ENCODE data around the gene SHISA5.

Gene SHISA5

DNA sequence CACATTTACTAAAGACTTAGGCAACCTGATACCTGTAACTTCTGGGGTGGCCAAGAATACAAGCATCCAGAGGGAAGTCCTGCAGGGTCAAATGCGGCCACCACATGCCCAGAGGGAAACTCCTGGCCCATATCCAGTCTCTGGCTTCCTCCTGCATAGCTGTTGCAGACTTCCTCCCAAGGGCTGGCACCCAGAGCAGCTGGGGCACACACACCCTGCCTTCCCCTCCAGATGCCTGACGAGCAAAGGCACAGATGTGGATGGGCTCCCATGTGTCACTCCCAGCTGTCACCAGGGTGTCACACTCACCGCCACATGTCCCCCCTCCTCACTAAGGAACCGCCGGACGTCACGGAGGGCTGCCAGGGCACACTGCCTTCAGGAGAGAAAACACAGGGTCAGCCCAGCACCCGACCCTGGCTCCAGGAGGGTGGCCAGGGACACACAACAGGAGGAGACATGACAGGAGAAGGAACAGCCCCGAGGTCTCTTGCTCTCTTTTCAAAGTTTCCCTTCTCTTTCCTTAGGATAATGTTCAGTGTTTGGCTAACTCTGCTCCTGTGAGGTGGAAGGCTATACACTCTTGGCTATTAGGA is 39.4 kb upstream of the SHISA5 start:
- TF ChIP-seq TCF4 (CRISPR knock-in tag; IDR thresholded peaks at IDR 0.05; ENCODE audit: borderline replicate concordance) = peak; percentile 51; the same call in 1 of the 2 replicates
- TF ChIP-seq ZC3H10 (CRISPR knock-in tag; IDR thresholded peaks at IDR 0.05) = no peak
- peak; percentile 59 for ATAC-seq

DNA sequence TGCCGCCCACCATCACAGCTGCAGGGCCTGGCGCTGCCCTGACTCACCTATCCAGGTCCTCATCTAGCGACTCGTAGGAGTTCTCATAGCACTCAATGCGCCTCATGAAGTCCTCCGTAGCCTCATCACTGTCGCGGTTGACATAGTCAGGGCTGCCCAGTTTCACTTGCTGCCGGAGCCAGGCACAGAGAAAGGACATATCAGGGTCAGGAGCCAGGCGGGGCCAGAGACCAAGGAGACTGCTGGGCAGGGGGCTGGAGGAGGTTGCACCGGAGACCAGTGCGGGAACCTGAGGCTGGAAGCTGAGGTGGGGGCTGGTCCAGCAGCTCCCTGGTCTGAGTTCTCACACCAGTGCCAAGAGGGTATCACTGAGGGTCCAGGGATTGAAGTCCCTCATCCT is 34.5 kb upstream of the SHISA5 start:
- TF ChIP-seq, protein P1, sequence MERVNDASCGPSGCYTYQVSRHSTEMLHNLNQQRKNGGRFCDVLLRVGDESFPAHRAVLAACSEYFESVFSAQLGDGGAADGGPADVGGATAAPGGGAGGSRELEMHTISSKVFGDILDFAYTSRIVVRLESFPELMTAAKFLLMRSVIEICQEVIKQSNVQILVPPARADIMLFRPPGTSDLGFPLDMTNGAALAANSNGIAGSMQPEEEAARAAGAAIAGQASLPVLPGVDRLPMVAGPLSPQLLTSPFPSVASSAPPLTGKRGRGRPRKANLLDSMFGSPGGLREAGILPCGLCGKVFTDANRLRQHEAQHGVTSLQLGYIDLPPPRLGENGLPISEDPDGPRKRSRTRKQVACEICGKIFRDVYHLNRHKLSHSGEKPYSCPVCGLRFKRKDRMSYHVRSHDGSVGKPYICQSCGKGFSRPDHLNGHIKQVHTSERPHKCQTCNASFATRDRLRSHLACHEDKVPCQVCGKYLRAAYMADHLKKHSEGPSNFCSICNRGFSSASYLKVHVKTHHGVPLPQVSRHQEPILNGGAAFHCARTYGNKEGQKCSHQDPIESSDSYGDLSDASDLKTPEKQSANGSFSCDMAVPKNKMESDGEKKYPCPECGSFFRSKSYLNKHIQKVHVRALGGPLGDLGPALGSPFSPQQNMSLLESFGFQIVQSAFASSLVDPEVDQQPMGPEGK (CRISPR knock-in tag; IDR thresholded peaks at IDR 0.05; ENCODE audit: borderline replicate concordance) = no peak
- TF ChIP-seq ZFP30 (CRISPR knock-in tag; IDR thresholded peaks at IDR 0.05) (no peak), ZNF8 (CRISPR knock-in tag; IDR thresholded peaks at IDR 0.05) (no peak), ZFP3 (CRISPR knock-in tag; IDR thresholded peaks at IDR 0.05) (no peak), ISL1 (CRISPR knock-in tag; IDR thresholded peaks at IDR 0.05) (no peak), GLIS3 (CRISPR knock-in tag; IDR thresholded peaks at IDR 0.05) (no peak), ARNTL (CRISPR knock-in tag; IDR thresholded peaks at IDR 0.05; ENCODE audit: borderline replicate concordance, low read depth) (no peak), ZNF565 (CRISPR knock-in tag; conservative IDR thresholded peaks at IDR 0.05; ENCODE audit: low read depth) (no peak), ZC3H10 (CRISPR knock-in tag; IDR thresholded peaks at IDR 0.05) (no peak), SNAI2 (CRISPR knock-in tag; IDR thresholded peaks at IDR 0.05) (no peak), BACH2 (CRISPR knock-in tag; IDR thresholded peaks at IDR 0.05; ENCODE audit: borderline replicate concordance) (no peak), ESRRG (CRISPR knock-in tag; IDR thresholded peaks at IDR 0.05) (no peak), OSR1 (CRISPR knock-in tag; IDR thresholded peaks at IDR 0.05) (no peak), PPARA (CRISPR knock-in tag; IDR thresholded peaks at IDR 0.05; ENCODE audit: borderline replicate concordance) (no peak)
- TF ChIP-seq, protein P2, sequence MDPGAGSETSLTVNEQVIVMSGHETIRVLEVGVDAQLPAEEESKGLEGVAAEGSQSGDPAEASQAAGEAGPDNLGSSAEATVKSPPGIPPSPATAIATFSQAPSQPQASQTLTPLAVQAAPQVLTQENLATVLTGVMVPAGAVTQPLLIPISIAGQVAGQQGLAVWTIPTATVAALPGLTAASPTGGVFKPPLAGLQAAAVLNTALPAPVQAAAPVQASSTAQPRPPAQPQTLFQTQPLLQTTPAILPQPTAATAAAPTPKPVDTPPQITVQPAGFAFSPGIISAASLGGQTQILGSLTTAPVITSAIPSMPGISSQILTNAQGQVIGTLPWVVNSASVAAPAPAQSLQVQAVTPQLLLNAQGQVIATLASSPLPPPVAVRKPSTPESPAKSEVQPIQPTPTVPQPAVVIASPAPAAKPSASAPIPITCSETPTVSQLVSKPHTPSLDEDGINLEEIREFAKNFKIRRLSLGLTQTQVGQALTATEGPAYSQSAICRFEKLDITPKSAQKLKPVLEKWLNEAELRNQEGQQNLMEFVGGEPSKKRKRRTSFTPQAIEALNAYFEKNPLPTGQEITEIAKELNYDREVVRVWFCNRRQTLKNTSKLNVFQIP (CRISPR knock-in tag; IDR thresholded peaks at IDR 0.05; ENCODE audit: borderline replicate concordance, low read depth) = no peak
- TF ChIP-seq, protein P3, sequence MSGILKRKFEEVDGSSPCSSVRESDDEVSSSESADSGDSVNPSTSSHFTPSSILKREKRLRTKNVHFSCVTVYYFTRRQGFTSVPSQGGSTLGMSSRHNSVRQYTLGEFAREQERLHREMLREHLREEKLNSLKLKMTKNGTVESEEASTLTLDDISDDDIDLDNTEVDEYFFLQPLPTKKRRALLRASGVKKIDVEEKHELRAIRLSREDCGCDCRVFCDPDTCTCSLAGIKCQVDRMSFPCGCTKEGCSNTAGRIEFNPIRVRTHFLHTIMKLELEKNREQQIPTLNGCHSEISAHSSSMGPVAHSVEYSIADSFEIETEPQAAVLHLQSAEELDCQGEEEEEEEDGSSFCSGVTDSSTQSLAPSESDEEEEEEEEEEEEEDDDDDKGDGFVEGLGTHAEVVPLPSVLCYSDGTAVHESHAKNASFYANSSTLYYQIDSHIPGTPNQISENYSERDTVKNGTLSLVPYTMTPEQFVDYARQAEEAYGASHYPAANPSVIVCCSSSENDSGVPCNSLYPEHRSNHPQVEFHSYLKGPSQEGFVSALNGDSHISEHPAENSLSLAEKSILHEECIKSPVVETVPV (CRISPR knock-in tag; IDR thresholded peaks at IDR 0.05) = no peak
- TF ChIP-seq, protein P4, sequence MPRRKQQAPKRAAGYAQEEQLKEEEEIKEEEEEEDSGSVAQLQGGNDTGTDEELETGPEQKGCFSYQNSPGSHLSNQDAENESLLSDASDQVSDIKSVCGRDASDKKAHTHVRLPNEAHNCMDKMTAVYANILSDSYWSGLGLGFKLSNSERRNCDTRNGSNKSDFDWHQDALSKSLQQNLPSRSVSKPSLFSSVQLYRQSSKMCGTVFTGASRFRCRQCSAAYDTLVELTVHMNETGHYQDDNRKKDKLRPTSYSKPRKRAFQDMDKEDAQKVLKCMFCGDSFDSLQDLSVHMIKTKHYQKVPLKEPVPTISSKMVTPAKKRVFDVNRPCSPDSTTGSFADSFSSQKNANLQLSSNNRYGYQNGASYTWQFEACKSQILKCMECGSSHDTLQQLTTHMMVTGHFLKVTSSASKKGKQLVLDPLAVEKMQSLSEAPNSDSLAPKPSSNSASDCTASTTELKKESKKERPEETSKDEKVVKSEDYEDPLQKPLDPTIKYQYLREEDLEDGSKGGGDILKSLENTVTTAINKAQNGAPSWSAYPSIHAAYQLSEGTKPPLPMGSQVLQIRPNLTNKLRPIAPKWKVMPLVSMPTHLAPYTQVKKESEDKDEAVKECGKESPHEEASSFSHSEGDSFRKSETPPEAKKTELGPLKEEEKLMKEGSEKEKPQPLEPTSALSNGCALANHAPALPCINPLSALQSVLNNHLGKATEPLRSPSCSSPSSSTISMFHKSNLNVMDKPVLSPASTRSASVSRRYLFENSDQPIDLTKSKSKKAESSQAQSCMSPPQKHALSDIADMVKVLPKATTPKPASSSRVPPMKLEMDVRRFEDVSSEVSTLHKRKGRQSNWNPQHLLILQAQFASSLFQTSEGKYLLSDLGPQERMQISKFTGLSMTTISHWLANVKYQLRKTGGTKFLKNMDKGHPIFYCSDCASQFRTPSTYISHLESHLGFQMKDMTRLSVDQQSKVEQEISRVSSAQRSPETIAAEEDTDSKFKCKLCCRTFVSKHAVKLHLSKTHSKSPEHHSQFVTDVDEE (CRISPR knock-in tag; IDR thresholded peaks at IDR 0.05) = no peak
- TF ChIP-seq, protein P5, sequence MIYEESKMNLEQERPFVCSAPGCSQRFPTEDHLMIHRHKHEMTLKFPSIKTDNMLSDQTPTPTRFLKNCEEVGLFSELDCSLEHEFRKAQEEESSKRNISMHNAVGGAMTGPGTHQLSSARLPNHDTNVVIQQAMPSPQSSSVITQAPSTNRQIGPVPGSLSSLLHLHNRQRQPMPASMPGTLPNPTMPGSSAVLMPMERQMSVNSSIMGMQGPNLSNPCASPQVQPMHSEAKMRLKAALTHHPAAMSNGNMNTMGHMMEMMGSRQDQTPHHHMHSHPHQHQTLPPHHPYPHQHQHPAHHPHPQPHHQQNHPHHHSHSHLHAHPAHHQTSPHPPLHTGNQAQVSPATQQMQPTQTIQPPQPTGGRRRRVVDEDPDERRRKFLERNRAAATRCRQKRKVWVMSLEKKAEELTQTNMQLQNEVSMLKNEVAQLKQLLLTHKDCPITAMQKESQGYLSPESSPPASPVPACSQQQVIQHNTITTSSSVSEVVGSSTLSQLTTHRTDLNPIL (CRISPR knock-in tag; IDR thresholded peaks at IDR 0.05; ENCODE audit: low read depth) = no peak
- no peak for ATAC-seq

DNA sequence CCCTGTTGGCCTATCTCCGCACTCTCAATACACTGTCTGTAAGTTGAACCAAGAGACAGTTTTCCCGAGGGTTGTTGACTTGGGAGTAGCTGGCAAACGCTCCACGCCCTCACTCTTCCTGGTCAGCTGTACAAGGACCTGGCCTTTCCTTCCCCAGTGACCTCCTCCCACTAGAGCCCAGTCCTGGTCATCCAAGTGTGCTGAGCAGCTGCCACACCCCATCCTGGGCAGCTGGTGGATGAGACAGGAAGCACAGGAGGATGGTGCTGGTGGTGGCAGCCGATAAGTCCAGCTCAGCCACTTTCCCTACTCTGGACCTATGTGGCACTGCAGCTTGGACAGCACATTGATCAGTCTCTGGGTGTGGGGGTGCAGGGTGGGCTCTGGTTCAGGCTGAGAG is 32.8 kb upstream of the SHISA5 start:
- ATAC-seq = no peak
- TF ChIP-seq BACH2 (CRISPR knock-in tag; IDR thresholded peaks at IDR 0.05; ENCODE audit: borderline replicate concordance) (no peak), SNAI2 (CRISPR knock-in tag; IDR thresholded peaks at IDR 0.05) (no peak), TOX (CRISPR knock-in tag; IDR thresholded peaks at IDR 0.05; ENCODE audit: borderline replicate concordance) (no peak), ZFP3 (CRISPR knock-in tag; IDR thresholded peaks at IDR 0.05) (no peak), TCF4 (CRISPR knock-in tag; IDR thresholded peaks at IDR 0.05; ENCODE audit: borderline replicate concordance) (no peak), ZNF565 (CRISPR knock-in tag; conservative IDR thresholded peaks at IDR 0.05; ENCODE audit: low read depth) (no peak), ARNTL (CRISPR knock-in tag; IDR thresholded peaks at IDR 0.05; ENCODE audit: borderline replicate concordance, low read depth) (no peak), PPARA (CRISPR knock-in tag; IDR thresholded peaks at IDR 0.05; ENCODE audit: borderline replicate concordance) (no peak), ESRRG (CRISPR knock-in tag; IDR thresholded peaks at IDR 0.05) (no peak), CSDC2 (CRISPR knock-in tag; IDR thresholded peaks at IDR 0.05) (no peak), GLIS3 (CRISPR knock-in tag; IDR thresholded peaks at IDR 0.05) (no peak)
- TF ChIP-seq, protein P4 (CRISPR knock-in tag; IDR thresholded peaks at IDR 0.05) = no peak
- TF ChIP-seq, protein P5 (CRISPR knock-in tag; IDR thresholded peaks at IDR 0.05; ENCODE audit: low read depth) = no peak
- TF ChIP-seq, protein P2 (CRISPR knock-in tag; IDR thresholded peaks at IDR 0.05; ENCODE audit: borderline replicate concordance, low read depth) = no peak

Measured in SK-N-SH treated with all-trans-retinoic acid at 6 μM for 48 hours (cell line).